MM.1S (cell line): ENCODE measurements around the gene HOMER2.
A peak's percentile ranks its signal among the peaks of the same experiment; 100 is the strongest.

Source experiments
- DNase-seq: peaks from one replicate; pipeline ENCODE4 v3.0.0-alpha.2; 2015
- H2AFZ ChIP-seq: fragments of 300-600 bp; sonication (generic); 2 replicates; pipeline ENCODE4 v1.6.0; 2016; ENCODE audit warnings: antibody characterized with exemption, low read length
- H3F3A ChIP-seq: fragments of 300-600 bp; sonication (generic); 2 replicates; pipeline ENCODE4 v1.6.1; 2016; ENCODE audit warnings: mild to moderate bottlenecking, antibody characterized with exemption, low read length, moderate library complexity, mixed read lengths; ENCODE audit not compliant: insufficient read depth
- H3K27ac ChIP-seq: fragments of 300-600 bp; sonication (generic); 2 replicates; pipeline ENCODE4 v1.5.1; 2016; ENCODE audit warnings: mild to moderate bottlenecking, low read length
- H3K27me3 ChIP-seq: fragments of 300-600 bp; sonication (generic); replicated peaks from 2 replicates; pipeline ENCODE4 v1.6.0; 2016; ENCODE audit warnings: low read length; ENCODE audit not compliant: insufficient read depth
- H3K36me3 ChIP-seq: fragments of 300-600 bp; sonication (generic); replicated peaks from 2 replicates; pipeline ENCODE4 v1.6.1; 2016; ENCODE audit warnings: mild to moderate bottlenecking, low read length, mixed read lengths; ENCODE audit not compliant: insufficient read depth
- H3K4me1 ChIP-seq: fragments of 300-600 bp; sonication (generic); 2 replicates; pipeline ENCODE4 v1.6.1; 2016; ENCODE audit warnings: low read length, mixed read lengths
- H3K4me2 ChIP-seq: fragments of 300-600 bp; sonication (generic); 2 replicates; pipeline ENCODE4 v1.6.0; 2016; ENCODE audit warnings: low read depth, low read length
- H3K4me3 ChIP-seq: fragments of 300-600 bp; sonication (generic); 2 replicates; pipeline ENCODE4 v1.5.1; 2016; ENCODE audit warnings: low read length, mixed read lengths
- H3K79me2 ChIP-seq: fragments of 300-600 bp; sonication (generic); 2 replicates; pipeline ENCODE4 v1.6.1; 2016; ENCODE audit warnings: mixed run types, low read length, mixed read lengths
- H3K9ac ChIP-seq: fragments of 300-600 bp; sonication (generic); 2 replicates; pipeline ENCODE4 v1.6.1; 2016; ENCODE audit warnings: low read length, mixed read lengths
- H3K9me2 ChIP-seq: fragments of 300-600 bp; sonication (generic); replicated peaks from 2 replicates; pipeline ENCODE4 v1.6.1; 2016; ENCODE audit warnings: mild to moderate bottlenecking, low read length, mixed read lengths; ENCODE audit not compliant: insufficient read depth
- H3K9me3 ChIP-seq: fragments of 300-600 bp; sonication (generic); replicated peaks from 2 replicates; pipeline ENCODE4 v1.6.1; 2016; ENCODE audit warnings: mild to moderate bottlenecking, low read length, mixed read lengths; ENCODE audit not compliant: insufficient read depth
- H4K20me1 ChIP-seq: fragments of 300-600 bp; sonication (generic); 2 replicates; pipeline ENCODE4 v1.6.1; 2016; ENCODE audit warnings: mild to moderate bottlenecking, low read length, moderate library complexity, mixed read lengths; ENCODE audit not compliant: insufficient read depth
- EZH2 ChIP-seq: fragments of 300-600 bp; sonication (generic); optimal IDR thresholded peaks from 2 replicates; pipeline ENCODE3; 2017; ENCODE audit warnings: low read depth, mild to moderate bottlenecking, antibody characterized with exemption, low read length, mixed read lengths
- EZH2phosphoT487 ChIP-seq: fragments of 300-600 bp; sonication (generic); IDR thresholded peaks from 2 replicates; pipeline ENCODE4 v1.6.1; 2018; ENCODE audit warnings: antibody characterized with exemption, low read length
- TF ChIP-seq, protein P1 (sequence below): fragments of 300-600 bp; sonication (generic); IDR thresholded peaks from 2 replicates; pipeline ENCODE4 v1.5.1; 2016; ENCODE audit warnings: antibody characterized with exemption, low read length, mixed read lengths

The HOMER2 gene

DNA sequence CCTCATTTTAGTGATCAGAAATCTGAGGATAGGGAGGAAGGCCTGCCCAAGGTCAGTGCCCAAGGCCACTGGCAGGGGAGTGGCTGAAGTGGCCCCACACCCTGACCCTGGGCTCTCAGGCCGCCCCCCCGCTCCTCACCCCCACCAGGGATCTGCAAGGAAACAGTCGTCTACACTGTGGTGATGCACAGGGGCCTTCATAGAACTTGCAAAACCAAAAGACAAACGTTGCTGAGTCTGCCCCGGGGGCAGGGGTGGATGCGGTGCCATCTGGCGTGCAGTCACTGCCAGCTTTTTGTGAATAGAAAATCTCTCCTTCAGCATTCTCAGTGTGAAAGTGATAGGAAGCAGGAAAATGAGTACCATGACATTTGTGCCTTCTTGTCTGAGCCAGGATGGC lies 101.8 kb downstream of the HOMER2 start:
- H3K79me2 ChIP-seq = no peaks in the 10 kb centered on the region
- H3K4me3 ChIP-seq = no peak overlapping the region
- H2AFZ ChIP-seq = no peak overlapping the region
- H3K4me1 ChIP-seq = no peaks in the 10 kb centered on the region
- no peak overlapping the region for H3K9ac ChIP-seq
- H3K9me3 ChIP-seq = no peaks in the 10 kb centered on the region
- no peak overlapping the region for H3K4me2 ChIP-seq
- H3F3A ChIP-seq = no peaks in the 10 kb centered on the region
- H3K36me3 ChIP-seq = no peaks in the 10 kb centered on the region
- no peak overlapping the region for H3K27ac ChIP-seq
- H4K20me1 ChIP-seq = no peaks in the 10 kb centered on the region
- no peaks in the 10 kb centered on the region for H3K27me3 ChIP-seq
- DNase-seq = no peak
- no peaks in the 10 kb centered on the region for H3K9me2 ChIP-seq
- no peak for TF ChIP-seq EZH2phosphoT487
- TF ChIP-seq, protein P1, sequence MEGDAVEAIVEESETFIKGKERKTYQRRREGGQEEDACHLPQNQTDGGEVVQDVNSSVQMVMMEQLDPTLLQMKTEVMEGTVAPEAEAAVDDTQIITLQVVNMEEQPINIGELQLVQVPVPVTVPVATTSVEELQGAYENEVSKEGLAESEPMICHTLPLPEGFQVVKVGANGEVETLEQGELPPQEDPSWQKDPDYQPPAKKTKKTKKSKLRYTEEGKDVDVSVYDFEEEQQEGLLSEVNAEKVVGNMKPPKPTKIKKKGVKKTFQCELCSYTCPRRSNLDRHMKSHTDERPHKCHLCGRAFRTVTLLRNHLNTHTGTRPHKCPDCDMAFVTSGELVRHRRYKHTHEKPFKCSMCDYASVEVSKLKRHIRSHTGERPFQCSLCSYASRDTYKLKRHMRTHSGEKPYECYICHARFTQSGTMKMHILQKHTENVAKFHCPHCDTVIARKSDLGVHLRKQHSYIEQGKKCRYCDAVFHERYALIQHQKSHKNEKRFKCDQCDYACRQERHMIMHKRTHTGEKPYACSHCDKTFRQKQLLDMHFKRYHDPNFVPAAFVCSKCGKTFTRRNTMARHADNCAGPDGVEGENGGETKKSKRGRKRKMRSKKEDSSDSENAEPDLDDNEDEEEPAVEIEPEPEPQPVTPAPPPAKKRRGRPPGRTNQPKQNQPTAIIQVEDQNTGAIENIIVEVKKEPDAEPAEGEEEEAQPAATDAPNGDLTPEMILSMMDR = no peak
- no peak for TF ChIP-seq EZH2

GRCh38 chr15:82849556-82850512 lies 102.7 kb downstream of the HOMER2 start:
- Histone ChIP-seq H3K9me2 (no peaks in the 10 kb centered on the region), H2AFZ (peak overlapping the region; percentile 25), H3K4me1 (no peaks in the 10 kb centered on the region), H3K4me3 (no peak overlapping the region), H3K27me3 (no peaks in the 10 kb centered on the region), H3K27ac (no peak overlapping the region), H3F3A (no peaks in the 10 kb centered on the region), H3K36me3 (no peaks in the 10 kb centered on the region), H3K9me3 (no peaks in the 10 kb centered on the region), H3K9ac (no peak overlapping the region), H4K20me1 (no peaks in the 10 kb centered on the region), H3K4me2 (no peak overlapping the region), H3K79me2 (no peaks in the 10 kb centered on the region)
- peak; percentile 53 for DNase-seq
- TF ChIP-seq EZH2 (no peak), EZH2phosphoT487 (no peak)
- TF ChIP-seq, protein P1 = peak; percentile 70

- H4K20me1 ChIP-seq = no peaks in the 10 kb centered on the region
- H3K4me1 ChIP-seq = no peaks in the 10 kb centered on the region
- no peaks in the 10 kb centered on the region for H3K36me3 ChIP-seq
- no peak for TF ChIP-seq EZH2phosphoT487
- no peak for TF ChIP-seq EZH2
- TF ChIP-seq, protein P1 = no peak
- DNase-seq = no peak
- no peaks in the 10 kb centered on the region for H3K27me3 ChIP-seq
- no peaks in the 10 kb centered on the region for H3K9me3 ChIP-seq
- H3K9ac ChIP-seq = no peak overlapping the region
- H3K79me2 ChIP-seq = no peaks in the 10 kb centered on the region
- H3K4me2 ChIP-seq = no peak overlapping the region
- H3K9me2 ChIP-seq = no peaks in the 10 kb centered on the region
- H3F3A ChIP-seq = no peaks in the 10 kb centered on the region
- H3K4me3 ChIP-seq = no peak overlapping the region
- no peak overlapping the region for H2AFZ ChIP-seq
- H3K27ac ChIP-seq = no peak overlapping the region
Measured at GRCh38 chr15:82848241-82848993, 104.1 kb downstream of the HOMER2 start.
